ENCODE data around the gene CCNY. TPM values are rescaled to one million over a fixed set of nuclear protein-coding genes. Genes with fewer than 3 reads are reported as not detected.

The CCNY gene
- total RNA-seq, 2 experiments from 2014 or later: 42.2 to 48.8 TPM

DNA sequence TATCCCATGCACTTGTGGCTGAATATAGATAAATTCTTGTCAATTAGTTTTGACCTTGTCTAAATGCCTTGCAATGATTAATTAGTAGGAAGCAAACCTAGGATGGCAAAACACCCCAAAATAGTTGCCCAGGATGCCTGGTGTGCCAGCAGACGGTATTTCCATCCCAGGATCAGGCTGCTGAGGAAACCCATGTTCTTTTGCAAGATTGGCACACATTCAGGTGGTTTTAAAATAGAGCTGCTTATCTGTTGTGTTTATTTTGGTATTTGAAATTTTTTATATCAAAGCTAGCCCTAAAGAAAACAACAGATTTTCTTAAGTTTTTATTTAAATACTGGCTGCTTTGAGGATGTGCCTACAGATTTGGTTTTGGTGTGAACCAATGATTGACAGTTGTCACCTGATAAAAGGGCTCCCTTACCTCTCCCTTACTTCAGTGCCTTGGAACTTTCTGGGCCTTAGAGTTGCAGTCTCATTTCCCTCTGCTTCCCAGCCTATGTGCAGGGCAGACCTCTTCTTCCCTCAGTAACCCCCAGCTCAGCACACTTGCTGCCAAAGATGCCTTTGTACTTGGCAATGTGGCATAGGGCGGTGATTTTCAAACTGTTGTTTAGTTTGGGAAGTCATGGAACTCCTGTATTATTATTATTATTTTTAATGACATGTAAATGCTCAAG lies 54.0 kb downstream of the CCNY start:
- H3K4me1 Mint-ChIP-seq (ENCODE audit: low read depth): peaks cover 62% of the 10 kb centered on the region
- no peak for ATAC-seq
- no peaks in the 10 kb centered on the region for H3K27me3 Mint-ChIP-seq
- peaks cover 28% of the 10 kb centered on the region for H3K36me3 Mint-ChIP-seq (ENCODE audit: low read depth)
- CTCF ChIA-PET: no interaction called here
- H3K9me3 Mint-ChIP-seq: peaks cover 28% of the 10 kb centered on the region
- H3K4me3 Mint-ChIP-seq: no peak overlapping the region
- intact Hi-C loops (cut with micrococcal nuclease): no loop called here
- POLR2A ChIA-PET: no interaction called here
- no peak overlapping the region for H3K27ac Mint-ChIP-seq
- TF ChIP-seq, protein P1, sequence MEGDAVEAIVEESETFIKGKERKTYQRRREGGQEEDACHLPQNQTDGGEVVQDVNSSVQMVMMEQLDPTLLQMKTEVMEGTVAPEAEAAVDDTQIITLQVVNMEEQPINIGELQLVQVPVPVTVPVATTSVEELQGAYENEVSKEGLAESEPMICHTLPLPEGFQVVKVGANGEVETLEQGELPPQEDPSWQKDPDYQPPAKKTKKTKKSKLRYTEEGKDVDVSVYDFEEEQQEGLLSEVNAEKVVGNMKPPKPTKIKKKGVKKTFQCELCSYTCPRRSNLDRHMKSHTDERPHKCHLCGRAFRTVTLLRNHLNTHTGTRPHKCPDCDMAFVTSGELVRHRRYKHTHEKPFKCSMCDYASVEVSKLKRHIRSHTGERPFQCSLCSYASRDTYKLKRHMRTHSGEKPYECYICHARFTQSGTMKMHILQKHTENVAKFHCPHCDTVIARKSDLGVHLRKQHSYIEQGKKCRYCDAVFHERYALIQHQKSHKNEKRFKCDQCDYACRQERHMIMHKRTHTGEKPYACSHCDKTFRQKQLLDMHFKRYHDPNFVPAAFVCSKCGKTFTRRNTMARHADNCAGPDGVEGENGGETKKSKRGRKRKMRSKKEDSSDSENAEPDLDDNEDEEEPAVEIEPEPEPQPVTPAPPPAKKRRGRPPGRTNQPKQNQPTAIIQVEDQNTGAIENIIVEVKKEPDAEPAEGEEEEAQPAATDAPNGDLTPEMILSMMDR (IDR thresholded peaks at IDR 0.05): no peak
- no peak for DNase-seq

DNA sequence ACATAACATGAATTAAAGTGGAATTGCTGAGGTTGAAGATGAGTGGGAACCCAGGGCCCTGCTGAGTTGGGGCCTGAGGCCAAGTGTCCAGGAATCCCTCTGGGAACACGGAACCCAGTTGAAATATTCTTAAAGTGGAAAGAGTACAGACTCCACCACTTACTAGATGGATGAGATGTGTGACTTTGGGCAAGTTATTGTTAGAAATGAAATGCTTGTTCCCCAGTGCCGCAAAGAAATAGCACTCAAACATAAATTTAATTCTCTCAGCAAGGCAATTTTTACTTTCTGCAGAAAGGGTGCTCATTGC lies 54.5 kb downstream of the CCNY start:
- Mint-ChIP-seq H3K4me1 (ENCODE audit: low read depth) (peaks cover 59% of the 10 kb centered on the region), H3K9me3 (peaks cover 28% of the 10 kb centered on the region), H3K27ac (no peak overlapping the region), H3K4me3 (no peak overlapping the region), H3K36me3 (ENCODE audit: low read depth) (peaks cover 25% of the 10 kb centered on the region), H3K27me3 (no peaks in the 10 kb centered on the region)
- DNase-seq: no peak
- CTCF ChIA-PET: no interaction called here
- intact Hi-C loops (cut with micrococcal nuclease): no loop called here
- POLR2A ChIA-PET: no interaction called here
- TF ChIP-seq, protein P1 (IDR thresholded peaks at IDR 0.05): no peak
- ATAC-seq: no peak

DNA sequence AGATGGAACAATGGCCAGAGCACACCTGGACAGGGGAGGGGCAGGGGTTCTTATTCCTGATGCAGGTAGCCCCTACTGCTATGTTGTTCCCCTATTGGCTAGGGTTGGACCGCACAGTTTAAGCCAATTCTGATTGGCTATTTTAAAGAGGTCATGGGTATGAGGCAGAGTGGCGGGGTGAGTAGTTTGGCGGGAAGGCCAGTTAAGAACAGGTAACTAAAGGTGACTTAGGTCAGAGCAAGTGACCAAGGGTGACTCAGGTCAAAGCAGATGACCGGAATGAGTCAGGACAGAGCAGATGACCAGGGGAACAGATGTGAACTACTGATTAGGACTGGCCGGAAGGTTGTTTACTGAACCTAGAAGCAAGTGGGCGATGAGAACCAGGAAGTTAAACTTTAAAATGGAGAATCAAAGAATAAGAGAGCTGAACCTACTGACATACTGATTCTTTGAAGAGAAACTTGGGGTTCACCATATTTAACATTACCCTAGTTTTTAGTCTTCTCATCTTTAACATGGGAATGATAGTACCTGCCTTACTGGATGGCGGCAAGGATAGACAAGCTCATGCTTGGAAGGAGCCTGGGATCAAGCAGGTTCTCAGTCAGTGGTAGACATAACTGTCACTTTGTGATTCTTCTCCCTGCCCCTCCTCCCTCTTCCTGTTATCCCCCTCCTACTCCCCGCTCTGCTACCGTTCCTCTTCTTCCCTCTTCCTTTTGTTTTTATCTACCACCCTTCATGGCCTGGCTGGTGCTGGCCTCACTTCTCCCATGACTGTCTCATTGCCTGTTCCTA lies 55.0 kb downstream of the CCNY start:
- Mint-ChIP-seq H3K27ac (no peak overlapping the region), H3K36me3 (ENCODE audit: low read depth) (peaks cover 25% of the 10 kb centered on the region), H3K9me3 (peaks cover 28% of the 10 kb centered on the region), H3K4me3 (no peak overlapping the region), H3K27me3 (no peaks in the 10 kb centered on the region), H3K4me1 (ENCODE audit: low read depth) (peaks cover 55% of the 10 kb centered on the region)
- TF ChIP-seq, protein P1 (IDR thresholded peaks at IDR 0.05): no peak
- intact Hi-C loops (cut with micrococcal nuclease): no loop called here
- ChIA-PET CTCF (no interaction called here), POLR2A (no interaction called here)
- no peak for DNase-seq
- ATAC-seq: no peak

DNA sequence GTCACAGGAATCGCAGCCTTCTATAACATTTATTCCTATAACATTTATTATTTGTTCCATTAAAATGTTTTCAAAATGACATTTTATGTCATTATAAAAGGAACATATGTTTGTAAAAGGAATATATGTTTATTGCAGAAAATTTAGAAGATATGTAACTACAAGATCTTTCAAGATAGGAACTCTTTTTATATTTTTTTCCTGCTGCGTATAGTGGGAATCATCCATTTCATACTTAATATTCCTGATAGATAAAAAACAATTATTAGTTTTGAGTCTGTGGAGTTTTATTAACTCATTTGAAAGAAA lies 55.6 kb downstream of the CCNY start:
- H3K4me3 Mint-ChIP-seq: no peak overlapping the region
- TF ChIP-seq, protein P1 (IDR thresholded peaks at IDR 0.05): no peak

DNA sequence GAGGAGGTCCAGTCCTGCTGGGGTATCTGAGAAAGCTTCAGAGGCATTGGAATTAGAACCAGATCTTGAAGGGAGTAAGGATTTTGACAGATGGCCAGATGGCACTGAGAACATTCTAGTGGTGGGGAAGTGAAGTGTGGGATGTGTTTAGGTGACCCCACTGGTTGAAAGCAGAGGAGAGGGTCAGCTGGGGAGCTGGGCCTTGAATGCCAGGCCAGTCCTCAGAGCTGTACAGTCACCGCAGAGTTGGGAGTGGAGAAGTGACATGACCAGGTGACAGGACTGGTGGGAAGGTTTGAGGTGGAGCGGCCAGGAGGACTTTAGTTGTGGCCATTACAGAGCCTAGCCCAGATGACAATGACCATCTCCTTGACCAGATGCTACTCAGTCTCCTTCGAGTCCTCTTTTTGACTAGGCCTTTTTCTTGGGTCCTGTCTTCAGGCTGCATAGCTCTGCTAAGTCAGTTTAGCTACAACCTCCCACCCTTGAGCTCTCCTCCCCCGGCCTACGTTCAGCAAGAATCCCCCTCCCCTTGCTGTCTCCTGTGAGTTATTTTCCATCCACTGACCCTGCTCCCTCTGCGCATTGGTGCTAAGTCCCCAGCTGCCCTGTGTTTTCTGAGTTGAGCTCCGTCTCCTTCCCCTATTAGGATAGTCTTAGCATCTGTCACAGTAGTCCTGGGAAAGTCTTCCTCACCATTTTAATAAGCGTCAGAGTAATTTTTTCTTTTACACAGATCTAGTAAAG lies 56.3 kb downstream of the CCNY start:
- Mint-ChIP-seq H3K9me3 (peaks cover 26% of the 10 kb centered on the region), H3K36me3 (ENCODE audit: low read depth) (peaks cover 20% of the 10 kb centered on the region), H3K4me1 (ENCODE audit: low read depth) (peaks cover 54% of the 10 kb centered on the region), H3K27me3 (no peaks in the 10 kb centered on the region), H3K4me3 (no peak overlapping the region), H3K27ac (no peak overlapping the region)
- ATAC-seq: no peak
- intact Hi-C loops (cut with micrococcal nuclease): no loop called here
- TF ChIP-seq, protein P1 (IDR thresholded peaks at IDR 0.05): no peak
- CTCF ChIA-PET: no interaction called here
- DNase-seq: no peak
- POLR2A ChIA-PET: no interaction called here

More for the DNA sequence above, 55.6 kb downstream of the CCNY start:
- POLR2A ChIA-PET: no interaction called here
- intact Hi-C loops (cut with micrococcal nuclease): no loop called here
- CTCF ChIA-PET: no interaction called here
- Mint-ChIP-seq H3K36me3 (ENCODE audit: low read depth) (peaks cover 24% of the 10 kb centered on the region), H3K4me1 (ENCODE audit: low read depth) (peaks cover 55% of the 10 kb centered on the region), H3K27me3 (no peaks in the 10 kb centered on the region), H3K9me3 (peaks cover 28% of the 10 kb centered on the region), H3K27ac (no peak overlapping the region)
- ATAC-seq (no peak), DNase-seq (no peak)

All from activated CD8-positive, alpha-beta T cell treated with anti-CD3 and anti-CD28 coated beads for 36 hours (primary cell).